Activated naive CD8-positive, alpha-beta T cell treated with anti-CD3 and anti-CD28 coated beads, Interleukin-2, amount 10 ng/mL, durations not matched to agents 7 days and 5 days (primary cell): ENCODE results near the gene ITGB2. TPM values are rescaled to one million over a fixed set of nuclear protein-coding genes. Genes with fewer than 3 reads are reported as not detected.
A peak's percentile ranks its signal among the peaks of the same experiment; 100 is the strongest.
"Not testable (repeated sequence)": the region's sequence is repeated elsewhere in the genome, so short reads cannot be mapped to it uniquely, and the experiment has no call there.

Source experiments
- ATAC-seq: fragments of 150-1000 bp; cut with Tn5 transposase; one replicate; pipeline ENCODE4 v1.10.0; 2021; ENCODE audit warnings: low read depth, moderate library complexity
- POLR2A ChIA-PET: fragments of 350-600 bp; sonication (Branson Sonifier 250); formaldehyde crosslinking; loops from one replicate; lab custom pipeline; 2021; ENCODE audit warnings: antibody characterized with exemption; lab: Charles Lee
- DNase-seq: peaks from one replicate; pipeline ENCODE4 v3.0.0; 2021
- H3K27ac Mint-ChIP-seq: one replicate; pipeline ENCODE4 v1.8.0; 2022; ENCODE audit warnings: mild to moderate bottlenecking, mixed read lengths
- H3K27me3 Mint-ChIP-seq: one replicate; pipeline ENCODE4 v1.8.0; 2022; ENCODE audit warnings: mild to moderate bottlenecking, moderate library complexity, mixed read lengths
- H3K36me3 Mint-ChIP-seq: one replicate; pipeline ENCODE4 v1.8.0; 2021; ENCODE audit warnings: mild to moderate bottlenecking, mixed read lengths
- H3K4me1 Mint-ChIP-seq: one replicate; pipeline ENCODE4 v1.8.0; 2021; ENCODE audit warnings: mixed read lengths
- H3K4me3 Mint-ChIP-seq: one replicate; pipeline ENCODE4 v1.8.0; 2022; ENCODE audit warnings: mild to moderate bottlenecking, moderate library complexity, mixed read lengths
- H3K9me3 Mint-ChIP-seq: one replicate; pipeline ENCODE4 v1.8.0; 2021; ENCODE audit warnings: mixed read lengths
- total RNA-seq, 2 experiments: library from RNA; stranded (reverse); gene quantifications; one replicate each; pipeline ENCODE4 v1.2.3, GENCODE V29; 2021

Gene ITGB2
- total RNA-seq, 2 experiments from 2014 or later = 416 to 452 TPM

DNA sequence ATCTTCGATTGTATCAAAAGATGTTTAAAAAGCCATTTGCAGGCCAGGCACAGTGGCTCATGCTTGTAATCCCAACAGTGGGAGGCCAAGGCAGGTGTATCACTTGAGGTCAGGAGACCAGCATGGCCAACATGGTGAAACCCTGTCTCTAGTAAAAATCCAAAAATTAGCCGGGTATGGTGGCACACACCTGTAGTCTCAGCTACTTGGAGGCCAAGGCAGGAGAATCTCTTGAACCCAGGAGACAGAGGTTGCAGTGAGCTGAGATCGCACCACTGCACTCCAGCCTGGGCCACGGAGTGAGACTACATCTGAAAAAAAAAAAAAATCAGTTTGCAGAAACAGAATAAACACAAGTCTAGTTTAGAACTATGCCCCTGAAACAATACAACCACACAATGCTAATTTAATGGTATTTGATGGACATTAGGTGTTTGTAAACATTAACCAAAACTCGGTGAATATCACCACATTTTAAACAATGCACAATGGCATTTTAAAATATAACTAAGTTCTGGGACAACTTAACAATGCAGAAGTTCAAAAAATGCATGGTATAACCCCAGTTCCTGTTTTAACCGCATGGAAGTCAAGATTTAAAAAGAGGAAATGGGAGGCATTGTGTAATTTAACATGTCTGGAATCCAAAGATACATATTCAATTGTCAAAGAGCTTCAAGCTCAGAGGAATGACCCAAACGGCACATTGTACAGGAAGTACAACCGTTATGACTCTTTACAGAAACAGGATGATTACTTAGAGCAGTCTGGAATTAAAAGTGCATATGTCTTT lies 40.1 kb downstream of the ITGB2 start:
- Mint-ChIP-seq H3K4me1 (peaks cover 19% of the 10 kb centered on the region), H3K27ac (peak overlapping the region; percentile 78), H3K4me3 (peak overlapping the region; percentile 3), H3K27me3 (peaks cover 7% of the 10 kb centered on the region), H3K9me3 (no peaks in the 10 kb centered on the region), H3K36me3 (peaks cover 2% of the 10 kb centered on the region)
- DNase-seq (no peak), ATAC-seq (peak; percentile 35)
- POLR2A ChIA-PET = interaction anchor here (0.7 to 4.6 kb wide), 4 partner anchors 10 to 79 kb away, joined by 3 to 15 read pairs (median 3); no protein-coding TSS in a partner anchor

DNA sequence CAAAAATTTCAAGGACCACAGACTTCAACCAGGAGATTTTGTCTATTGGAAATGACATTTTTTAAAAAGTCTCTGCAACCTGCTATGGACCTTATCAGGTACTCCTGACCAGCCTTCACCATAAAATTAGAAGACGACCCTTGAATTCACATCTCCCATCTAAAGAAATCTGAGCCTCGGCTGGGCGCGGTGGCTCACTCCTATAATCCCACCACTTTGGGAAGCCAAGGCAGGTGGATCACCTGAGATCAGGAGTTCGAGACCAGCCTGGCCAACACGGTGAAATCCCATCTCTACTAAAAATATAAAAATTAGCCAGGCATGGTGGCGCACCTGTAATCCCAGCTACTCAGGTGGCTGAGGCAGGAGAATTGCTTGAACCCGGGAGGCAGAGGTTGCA lies 41.5 kb downstream of the ITGB2 start:
- H3K4me1 Mint-ChIP-seq = peaks cover 29% of the 10 kb centered on the region
- H3K36me3 Mint-ChIP-seq, ATAC-seq, H3K4me3 Mint-ChIP-seq, DNase-seq, POLR2A ChIA-PET, H3K9me3 Mint-ChIP-seq, H3K27ac Mint-ChIP-seq, H3K27me3 Mint-ChIP-seq: not testable (repeated sequence)

DNA sequence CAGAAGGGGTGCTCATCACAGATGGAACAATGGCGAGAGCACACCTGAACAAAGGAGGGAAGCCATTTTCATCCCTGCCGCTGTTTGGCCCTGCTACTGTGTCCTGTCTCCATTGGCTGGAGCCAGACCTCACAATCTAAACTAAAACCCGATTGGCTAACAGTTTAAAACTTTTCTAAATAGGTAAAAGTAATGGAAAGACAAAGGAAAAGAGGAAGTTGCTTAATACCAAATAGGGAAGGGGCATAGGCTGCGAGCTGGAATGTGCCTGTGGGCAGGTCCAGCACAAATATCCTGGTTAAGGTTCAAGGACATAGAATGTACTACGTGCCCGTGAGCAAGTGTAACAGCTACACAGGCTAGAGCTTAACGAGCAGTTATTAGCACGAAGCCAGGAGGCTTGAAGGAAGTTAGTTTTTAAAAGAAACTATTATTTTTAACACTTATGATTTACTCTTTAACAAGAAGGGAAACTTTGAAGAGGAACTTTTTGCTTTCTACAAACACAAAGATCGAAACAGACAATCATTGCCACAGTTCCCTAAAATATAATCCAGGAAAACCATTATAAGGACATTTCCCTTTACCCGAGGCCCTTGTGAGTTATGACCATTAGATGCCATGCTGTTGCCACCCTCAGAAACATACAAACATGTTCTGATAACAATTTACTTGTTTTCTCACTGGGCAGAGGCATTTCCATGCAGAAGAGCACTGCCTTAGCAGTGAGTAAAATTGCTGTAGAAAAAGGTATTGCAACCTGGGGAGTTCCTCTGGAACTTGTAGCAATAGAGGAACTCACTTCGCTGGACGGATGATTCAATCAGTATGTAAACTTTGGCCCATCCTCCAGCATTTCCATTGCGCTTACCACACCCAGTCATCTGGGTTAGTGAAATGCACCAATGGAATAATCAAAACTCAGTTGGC lies 42.4 kb downstream of the ITGB2 start:
- DNase-seq = no peak
- Mint-ChIP-seq H3K4me1 (peaks cover 29% of the 10 kb centered on the region), H3K9me3 (no peaks in the 10 kb centered on the region), H3K4me3 (no peak overlapping the region), H3K27me3 (peaks cover 7% of the 10 kb centered on the region), H3K27ac (no peak overlapping the region), H3K36me3 (no peaks in the 10 kb centered on the region)
- no peak for ATAC-seq
- POLR2A ChIA-PET = no interaction called here

DNA sequence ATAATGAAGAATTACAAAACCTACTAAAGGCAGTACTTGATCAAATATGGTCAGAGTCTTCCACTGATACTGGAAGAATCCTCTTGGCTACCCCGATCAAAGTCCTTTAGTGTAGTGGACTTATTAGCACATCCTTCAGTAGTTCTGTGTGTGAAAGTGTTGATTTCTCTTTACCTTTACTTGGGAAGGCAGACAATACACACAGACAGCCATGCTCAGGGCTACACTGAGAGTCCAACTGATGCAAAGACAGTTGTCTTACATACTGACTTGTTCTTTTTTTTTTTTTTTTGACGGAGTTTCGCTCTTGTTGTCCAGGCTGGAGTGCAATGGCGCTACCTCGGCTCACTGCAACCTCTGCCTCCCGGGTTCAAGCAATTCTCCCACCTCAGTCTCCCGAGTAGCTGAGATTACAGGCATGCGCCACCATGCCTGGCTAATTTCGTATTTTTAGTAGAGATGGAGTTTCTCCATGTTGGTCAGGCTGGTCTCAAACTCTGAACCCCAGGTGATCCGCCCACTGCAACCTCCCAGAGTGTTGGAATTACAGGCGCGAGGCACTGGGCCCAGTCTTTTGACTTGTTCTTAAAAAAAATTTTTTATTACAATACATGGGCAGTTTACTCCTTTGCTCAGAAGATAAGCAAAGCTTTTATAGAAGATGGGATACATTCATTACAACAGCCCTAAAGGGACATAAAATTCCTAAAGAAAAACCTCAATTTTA lies 43.7 kb downstream of the ITGB2 start:
- peaks cover 37% of the 10 kb centered on the region for H3K4me1 Mint-ChIP-seq
- peaks cover 7% of the 10 kb centered on the region for H3K27me3 Mint-ChIP-seq
- no peak overlapping the region for H3K4me3 Mint-ChIP-seq
- H3K27ac Mint-ChIP-seq = no peak overlapping the region
- H3K9me3 Mint-ChIP-seq = no peaks in the 10 kb centered on the region
- ATAC-seq = no peak
- no peak for DNase-seq
- peaks cover 3% of the 10 kb centered on the region for H3K36me3 Mint-ChIP-seq
- POLR2A ChIA-PET = interaction anchor here (1.0 to 6.1 kb wide), 2 partner anchors 54 to 77 kb away, joined by 3 to 29 read pairs; partner anchors contain the start of gene UBE2G2

DNA sequence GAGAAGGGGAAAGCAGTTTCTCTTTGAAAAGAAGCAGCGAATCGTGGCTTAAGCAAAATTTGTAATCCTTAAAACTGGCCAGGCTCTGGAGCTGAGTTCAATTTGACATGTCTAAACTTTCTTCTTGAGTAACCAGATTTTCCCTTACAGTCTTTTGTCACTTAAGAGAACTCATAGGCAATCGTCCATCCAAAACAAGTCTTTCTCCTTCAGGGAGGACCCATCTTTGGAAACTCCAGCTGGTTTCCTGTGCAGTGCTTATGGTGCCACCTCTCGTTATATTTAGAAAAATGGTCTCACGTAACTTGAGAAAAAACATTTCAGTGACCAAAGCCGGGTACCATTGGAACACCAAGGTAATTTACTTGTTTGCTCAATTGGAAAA lies 45.4 kb downstream of the ITGB2 start:
- no peak for DNase-seq

DNA sequence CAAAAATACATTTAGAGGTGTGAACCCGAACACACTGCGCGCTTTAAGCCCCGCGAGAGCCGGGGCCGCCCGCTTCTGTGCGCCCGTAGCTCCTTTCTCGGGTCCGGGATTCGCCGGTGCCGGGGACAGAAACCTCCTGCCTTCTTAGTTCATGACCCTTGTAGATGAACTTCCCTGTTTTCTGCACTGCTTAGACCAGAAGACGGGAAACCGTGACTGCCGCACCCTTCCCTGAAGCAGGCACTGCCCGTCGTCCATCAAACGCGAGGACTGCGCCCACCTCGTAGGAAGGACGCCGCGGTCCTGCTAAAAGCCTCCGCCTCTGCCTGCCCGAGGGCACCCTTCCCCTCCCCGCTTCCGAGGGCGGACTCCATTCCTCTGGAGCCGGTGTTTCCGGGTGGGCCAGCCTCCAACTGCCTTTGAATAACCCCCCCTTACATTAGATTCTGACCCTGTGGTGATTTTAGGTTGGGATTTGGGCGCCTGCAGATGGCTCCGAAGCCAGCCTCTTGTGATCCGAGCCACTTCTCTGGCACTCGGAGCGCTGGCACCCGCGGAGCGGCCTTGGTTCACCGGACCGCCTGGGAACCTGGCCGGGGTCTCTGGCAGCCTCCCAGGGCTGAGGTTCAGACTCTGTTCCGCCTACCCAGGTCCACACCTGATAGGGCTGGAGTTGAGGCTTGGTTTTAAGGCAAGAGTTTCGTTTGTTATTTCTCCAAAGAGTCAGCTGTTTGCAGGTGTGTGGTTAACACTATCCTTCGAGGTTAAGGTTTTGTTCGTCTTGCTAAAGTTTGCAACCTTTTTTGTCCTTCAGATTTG lies 46.0 kb downstream of the ITGB2 start:
- no peaks in the 10 kb centered on the region for H3K9me3 Mint-ChIP-seq
- peaks cover 7% of the 10 kb centered on the region for H3K27me3 Mint-ChIP-seq
- ATAC-seq (peak; percentile 8), DNase-seq (peak; percentile 70)
- H3K36me3 Mint-ChIP-seq = peaks cover 7% of the 10 kb centered on the region
- H3K27ac Mint-ChIP-seq = peak overlapping the region; percentile 96
- peaks cover 38% of the 10 kb centered on the region for H3K4me1 Mint-ChIP-seq
- POLR2A ChIA-PET = interaction anchor here (1.0 to 6.1 kb wide), 16 partner anchors 9 to 413 kb away, joined by 3 to 34 read pairs (median 4); partner anchors contain the start of genes ITGB2, KRTAP12-3, POFUT2 and SLX9
- peak overlapping the region; percentile 93 for H3K4me3 Mint-ChIP-seq

More for the DNA sequence above, 45.4 kb downstream of the ITGB2 start:
- ATAC-seq = no peak
- peaks cover 7% of the 10 kb centered on the region for H3K27me3 Mint-ChIP-seq
- peak overlapping the region; percentile 96 for H3K27ac Mint-ChIP-seq
- POLR2A ChIA-PET = interaction anchor here (1.0 to 6.1 kb wide), 7 partner anchors 39 to 75 kb away, joined by 3 to 34 read pairs (median 5); partner anchors contain the start of genes ITGB2, SLX9, SUMO3 and UBE2G2
- no peaks in the 10 kb centered on the region for H3K9me3 Mint-ChIP-seq
- peaks cover 5% of the 10 kb centered on the region for H3K36me3 Mint-ChIP-seq
- H3K4me1 Mint-ChIP-seq = peaks cover 33% of the 10 kb centered on the region
- H3K4me3 Mint-ChIP-seq = peak overlapping the region; percentile 93

DNA sequence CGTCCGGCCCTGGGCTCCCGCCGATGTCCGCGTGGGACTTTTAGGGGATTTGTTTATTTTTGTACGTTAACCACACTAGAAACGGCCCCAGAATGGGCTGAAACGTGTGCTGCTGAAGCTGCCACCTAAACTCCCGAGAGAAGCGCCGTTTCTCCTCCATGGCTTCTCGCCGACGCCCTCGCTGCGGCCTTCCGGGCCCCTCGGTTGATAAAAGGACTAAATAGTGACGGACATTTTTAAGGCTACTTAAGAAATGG lies 46.5 kb downstream of the ITGB2 start:
- peaks cover 7% of the 10 kb centered on the region for H3K27me3 Mint-ChIP-seq
- peaks cover 7% of the 10 kb centered on the region for H3K36me3 Mint-ChIP-seq
- ATAC-seq (no peak), DNase-seq (no peak)
- H3K27ac Mint-ChIP-seq = peak overlapping the region; percentile 96
- peaks cover 40% of the 10 kb centered on the region for H3K4me1 Mint-ChIP-seq
- POLR2A ChIA-PET = interaction anchor here (1.0 to 6.1 kb wide), 16 partner anchors 9 to 414 kb away, joined by 3 to 34 read pairs (median 4); partner anchors contain the start of genes ITGB2, KRTAP12-3, POFUT2 and SLX9
- no peaks in the 10 kb centered on the region for H3K9me3 Mint-ChIP-seq
- H3K4me3 Mint-ChIP-seq = peak overlapping the region; percentile 93

DNA sequence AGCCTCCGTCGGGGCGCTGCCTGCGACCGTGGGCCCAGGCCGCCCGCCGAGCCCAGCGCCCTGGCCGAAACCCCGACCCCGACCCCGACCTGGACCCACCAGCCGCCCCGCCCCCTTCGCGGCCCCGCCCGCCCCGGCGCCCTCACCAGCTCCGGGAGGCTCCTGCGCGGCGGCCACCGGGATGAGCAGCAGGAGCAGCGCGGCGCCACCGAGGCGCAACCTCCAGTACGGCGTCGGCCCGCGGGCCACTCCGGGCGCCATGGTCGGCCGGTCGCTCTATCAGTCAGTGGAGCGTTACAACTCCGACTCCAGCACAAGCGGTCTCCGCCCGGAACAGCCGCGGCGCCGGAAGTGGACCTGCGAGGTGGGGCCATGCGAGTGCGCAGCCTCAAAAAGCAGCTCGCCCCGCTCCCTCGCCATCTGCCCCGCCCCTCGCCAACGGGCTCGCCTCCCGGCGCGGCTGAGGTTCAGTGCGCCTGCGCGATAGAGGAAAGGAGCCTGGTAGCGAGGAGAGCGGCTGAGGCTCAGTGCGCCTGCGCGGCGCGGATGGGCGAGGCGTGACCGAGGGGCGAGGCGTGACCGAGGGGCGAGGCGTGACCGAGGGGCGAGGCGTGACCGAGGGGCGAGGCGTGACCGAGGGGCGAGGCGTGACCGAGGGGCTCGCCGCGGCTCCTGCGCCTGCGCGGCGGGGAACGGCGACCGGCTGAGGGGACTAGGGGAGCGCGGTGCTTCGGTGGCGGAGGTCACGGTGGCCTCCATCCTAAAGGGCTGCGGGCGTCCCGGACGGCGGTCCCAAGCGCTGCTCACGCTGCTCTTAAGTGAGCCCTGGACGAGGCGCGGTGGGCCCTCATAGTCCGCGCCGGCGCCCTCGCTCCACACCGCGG lies 47.1 kb downstream of the ITGB2 start, which contains the start of gene PTTG1IP:
Gene PTTG1IP, minus strand, starts transcription at position 335 of the 884 bp plus-strand sequence. Its CDS starts 74 bp downstream, at position 261.
- peak; percentile 80 for ATAC-seq
- Mint-ChIP-seq H3K27ac (peak within 1 kb of the TSS; percentile 96), H3K9me3 (no peaks in the 10 kb centered on the region), H3K36me3 (peaks cover 7% of the 10 kb centered on the region), H3K4me1 (peaks cover 44% of the 10 kb centered on the region), H3K27me3 (peaks cover 7% of the 10 kb centered on the region), H3K4me3 (peak within 1 kb of the TSS; percentile 97)
- POLR2A ChIA-PET = interaction anchor here (0.6 to 6.1 kb wide), 19 partner anchors 9 to 414 kb away, joined by 3 to 34 read pairs (median 4); partner anchors contain the start of genes ITGB2, KRTAP12-3, POFUT2 and SUMO3
- DNase-seq = peak; percentile 100

DNA sequence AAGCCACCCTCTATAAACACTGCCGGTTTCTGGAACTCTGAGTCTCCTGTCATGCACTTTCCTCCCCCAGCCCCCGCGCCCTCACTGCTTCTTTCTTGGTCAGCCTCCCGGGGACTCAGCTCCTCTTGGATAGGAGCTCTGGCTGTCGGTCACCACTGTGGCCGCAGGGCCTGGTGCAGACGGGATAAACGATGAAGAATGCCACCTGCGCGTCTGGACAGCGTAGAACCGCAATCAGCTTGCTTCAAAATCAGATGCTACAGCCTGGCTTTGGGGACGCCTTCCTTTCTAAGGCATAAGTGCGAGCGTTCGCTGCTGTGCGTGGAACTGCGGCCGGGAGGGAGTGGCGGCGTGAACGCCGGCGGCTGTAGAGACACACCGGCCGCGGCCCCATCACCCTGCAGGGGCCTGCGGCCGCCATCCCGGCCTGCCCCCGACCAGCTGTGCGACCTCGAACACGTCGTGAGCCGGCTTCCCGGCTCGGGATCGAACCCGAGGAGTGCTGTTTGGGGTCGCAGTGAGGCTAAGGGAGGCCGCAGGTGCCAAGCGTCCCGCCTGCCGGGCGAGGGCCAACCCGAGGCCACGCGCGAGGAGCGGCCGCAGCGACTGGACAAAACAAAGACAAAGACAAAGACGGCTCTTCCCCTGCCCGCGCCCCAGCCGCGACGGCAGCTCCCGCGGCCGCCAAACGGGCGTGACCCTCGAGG lies 47.9 kb downstream of the ITGB2 start:
- POLR2A ChIA-PET = interaction anchor here (0.6 to 6.1 kb wide), 12 partner anchors 8 to 72 kb away, joined by 3 to 34 read pairs (median 4); partner anchors contain the start of genes ITGB2, SUMO3 and UBE2G2
- Mint-ChIP-seq H3K4me3 (peak overlapping the region; percentile 97), H3K27me3 (peaks cover 2% of the 10 kb centered on the region), H3K36me3 (peaks cover 12% of the 10 kb centered on the region), H3K27ac (peak overlapping the region; percentile 81), H3K4me1 (peaks cover 51% of the 10 kb centered on the region), H3K9me3 (no peaks in the 10 kb centered on the region)
- DNase-seq = peak; percentile 55
- no peak for ATAC-seq

DNA sequence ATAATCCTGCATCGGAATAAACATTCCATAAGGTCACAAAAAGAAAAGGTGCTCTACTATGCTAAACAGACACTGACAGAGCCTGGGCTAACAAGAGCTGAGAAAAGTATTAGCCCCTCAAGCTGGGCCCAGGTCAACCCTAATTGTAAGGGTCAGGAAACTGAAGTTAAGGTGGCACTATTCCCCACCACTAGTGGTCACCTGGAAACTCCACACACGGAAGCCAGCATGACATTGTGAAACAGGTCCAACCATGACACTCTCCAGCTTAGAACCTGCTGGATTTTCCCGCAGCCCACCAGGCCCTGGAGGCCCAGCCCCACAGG lies 48.4 kb downstream of the ITGB2 start:
- DNase-seq = no peak
- H3K27ac Mint-ChIP-seq = peak overlapping the region; percentile 81
- H3K27me3 Mint-ChIP-seq = no peaks in the 10 kb centered on the region
- peak overlapping the region; percentile 97 for H3K4me3 Mint-ChIP-seq
- H3K36me3 Mint-ChIP-seq = peaks cover 14% of the 10 kb centered on the region
- no peaks in the 10 kb centered on the region for H3K9me3 Mint-ChIP-seq
- POLR2A ChIA-PET = interaction anchor here (1.7 to 6.1 kb wide), 5 partner anchors 41 to 72 kb away, joined by 5 to 34 read pairs (median 29); partner anchors contain the start of genes ITGB2, SUMO3 and UBE2G2
- H3K4me1 Mint-ChIP-seq = peaks cover 56% of the 10 kb centered on the region
- ATAC-seq = no peak
